Hepatocyte (in vitro differentiated cells): ENCODE results near the gene OPCML.

Experiments used
- CTCF ChIP-seq: fragments of 200-600 bp; sonication (generic); IDR thresholded peaks from 2 replicates; pipeline ENCODE4 v1.5.1; 2016; ENCODE audit warnings: antibody characterized with exemption, mild to moderate bottlenecking; ENCODE audit not compliant: poor library complexity
- EZH2 ChIP-seq: fragments of 200-600 bp; sonication (generic); IDR thresholded peaks from 2 replicates; pipeline ENCODE4 v1.6.1; 2016; ENCODE audit warnings: antibody characterized with exemption, mild to moderate bottlenecking, borderline replicate concordance
- EZH2phosphoT487 ChIP-seq: fragments of 200-600 bp; sonication (generic); IDR thresholded peaks from one replicate; pipeline ENCODE4 v1.6.1; 2018; ENCODE audit warnings: antibody characterized with exemption, mild to moderate bottlenecking, low read depth, moderate library complexity; ENCODE audit not compliant: unreplicated experiment, severe bottlenecking

GRCh38 chr11:133191931-133192330 lies 340.4 kb downstream of the OPCML start:
- TF ChIP-seq EZH2phosphoT487: no peak
- TF ChIP-seq CTCF: no peak
- TF ChIP-seq EZH2: no peak
